Anterior cingulate cortex (tissue), 58 donors: ENCODE data around the gene S100A13.

Source experiments
- DNase-seq, 58 donors: peaks; one replicate each; lab custom pipeline; 2025; lab: John Stamatoyannopoulos, UW

Gene S100A13

DNA sequence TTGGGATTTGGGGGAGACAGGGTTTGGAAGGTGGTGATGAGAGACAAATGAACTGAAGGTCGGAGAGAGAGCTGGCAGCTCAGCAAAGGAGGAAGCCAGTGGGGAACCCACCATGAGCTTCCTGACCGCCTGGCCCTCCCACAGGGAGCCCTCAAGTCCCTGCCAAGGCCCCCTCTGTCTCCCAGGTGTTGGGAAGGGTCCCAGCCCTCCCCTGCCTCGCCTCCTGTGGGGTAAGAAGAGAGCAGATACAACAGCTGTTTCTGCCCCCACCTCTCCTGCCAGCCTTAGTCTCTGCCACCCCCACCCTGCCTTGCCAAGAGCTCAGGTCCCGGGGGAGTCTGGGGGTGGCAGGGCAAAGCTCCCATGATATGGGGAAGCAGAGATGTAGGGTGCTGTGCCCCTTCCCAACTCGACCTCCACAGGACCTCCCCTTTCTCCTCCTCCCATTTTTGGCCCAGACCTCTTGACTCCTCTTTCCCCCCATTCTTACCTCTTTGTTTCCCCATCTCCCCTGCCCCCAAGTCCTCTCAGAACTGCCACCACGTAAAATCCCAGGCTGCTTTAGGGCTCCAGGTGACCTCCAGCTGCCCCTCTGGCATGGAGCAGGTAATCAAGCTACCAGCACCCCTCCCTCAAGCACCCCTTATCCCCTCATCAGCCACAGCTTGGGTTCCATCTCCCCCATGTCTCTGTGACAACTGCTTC lies 1.5 kb upstream of the S100A13 start:
- no peak for DNase-seq

DNA sequence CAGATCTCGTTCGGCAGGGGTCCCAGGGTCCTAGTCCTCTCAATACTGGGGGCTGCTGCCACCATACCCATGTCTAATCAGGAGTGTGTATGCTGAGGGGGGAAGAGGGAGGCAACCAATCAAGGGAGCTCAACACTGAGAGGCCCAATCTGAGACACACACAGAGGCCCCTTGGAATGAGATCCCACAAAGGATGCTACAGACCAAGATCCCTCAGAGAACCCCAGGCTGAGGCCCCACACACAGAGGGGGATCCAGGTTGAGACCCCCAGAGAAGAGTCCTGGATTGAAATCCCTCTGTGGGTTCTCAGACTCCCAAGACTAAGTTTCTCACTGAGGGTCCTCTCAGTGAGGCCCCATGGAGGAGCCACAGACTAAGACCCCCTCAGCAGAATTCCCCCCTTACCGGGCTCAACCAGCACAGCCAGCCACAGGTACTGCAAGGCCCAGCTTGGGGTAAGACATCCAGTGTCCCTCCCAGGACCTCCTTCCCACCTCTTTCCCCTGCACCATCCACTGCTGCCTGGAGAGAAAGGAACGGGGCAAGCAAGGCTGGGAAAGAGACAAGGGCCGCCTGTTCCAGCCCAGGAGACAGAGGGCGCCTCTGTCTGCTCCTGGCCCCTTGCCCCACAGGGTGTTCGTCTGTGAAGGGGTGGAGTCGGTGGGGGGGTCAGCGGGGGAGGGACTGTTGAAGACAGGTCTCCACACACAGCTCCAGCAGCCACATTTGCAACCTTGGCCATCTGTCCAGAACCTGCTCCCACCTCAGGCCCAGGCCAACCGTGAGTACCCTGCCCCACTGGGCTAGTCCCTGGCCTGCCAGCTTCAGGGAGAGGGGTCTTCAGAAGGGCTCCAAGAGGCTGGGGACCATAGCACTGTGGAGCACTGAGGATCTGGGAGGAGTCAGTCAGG lies 666 bp upstream of the S100A13 start, which contains the start of gene S100A1:
Gene S100A1 (plus strand): TSS at position 720 of the 912 bp plus-strand sequence. CDS start 2,088 bp downstream, outside the sequence.
- peak in 53 of 58 donors; percentile 16 to 91 (median 68) for DNase-seq

DNA sequence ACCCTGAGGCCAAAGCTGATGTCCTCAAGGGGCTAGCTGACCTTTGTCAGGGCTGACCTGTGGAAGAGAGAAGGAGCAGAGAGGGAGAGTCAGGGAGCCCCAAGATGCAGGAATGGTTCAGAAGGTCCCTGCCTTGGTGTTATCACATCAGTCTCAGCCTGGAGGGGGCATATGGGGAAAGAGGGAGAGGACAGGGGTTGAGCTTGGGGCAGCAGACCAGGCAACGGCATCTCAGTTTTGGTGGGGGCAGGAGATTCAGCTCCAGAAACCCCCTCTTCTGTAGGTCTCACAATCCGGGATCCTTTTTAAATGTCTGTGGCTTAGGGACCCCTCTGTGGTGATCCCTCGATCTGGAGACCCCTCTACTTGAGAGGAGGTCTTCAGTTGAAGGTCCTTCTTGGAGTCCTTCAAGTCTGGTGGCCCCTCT lies 815 bp downstream of the S100A13 start:
- DNase-seq: no peak

DNA sequence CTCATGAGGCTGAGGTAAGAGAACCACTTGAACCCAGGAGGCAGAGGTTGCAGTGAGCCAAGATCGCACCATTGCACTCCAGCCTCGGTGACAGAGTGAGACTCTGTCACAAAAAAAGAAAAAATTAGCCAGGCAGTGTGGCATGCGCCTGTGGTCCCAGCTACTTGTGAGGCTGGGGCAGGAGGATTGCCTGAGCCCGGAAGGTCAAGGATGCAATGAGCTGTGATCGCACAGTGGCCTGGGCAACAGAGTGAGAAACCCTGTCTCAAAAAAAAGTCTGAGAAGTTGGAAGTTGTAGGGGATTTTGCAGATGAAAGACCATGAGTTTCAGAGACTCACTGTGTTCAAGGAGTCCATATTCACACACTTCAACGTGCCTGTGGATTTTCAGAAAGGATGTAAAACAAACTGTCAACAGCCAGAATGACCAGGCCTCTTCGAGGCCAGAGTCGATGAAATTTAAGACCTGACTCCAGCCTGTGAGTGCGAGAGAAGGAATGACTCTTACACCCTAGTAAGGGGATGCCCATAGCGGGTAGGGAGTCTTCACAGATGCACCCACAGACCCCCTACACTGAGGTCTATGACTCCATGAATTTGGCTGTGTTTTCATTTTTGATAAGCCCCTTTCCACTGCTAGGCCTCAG lies 2.2 kb downstream of the S100A13 start:
- DNase-seq: no peak

DNA sequence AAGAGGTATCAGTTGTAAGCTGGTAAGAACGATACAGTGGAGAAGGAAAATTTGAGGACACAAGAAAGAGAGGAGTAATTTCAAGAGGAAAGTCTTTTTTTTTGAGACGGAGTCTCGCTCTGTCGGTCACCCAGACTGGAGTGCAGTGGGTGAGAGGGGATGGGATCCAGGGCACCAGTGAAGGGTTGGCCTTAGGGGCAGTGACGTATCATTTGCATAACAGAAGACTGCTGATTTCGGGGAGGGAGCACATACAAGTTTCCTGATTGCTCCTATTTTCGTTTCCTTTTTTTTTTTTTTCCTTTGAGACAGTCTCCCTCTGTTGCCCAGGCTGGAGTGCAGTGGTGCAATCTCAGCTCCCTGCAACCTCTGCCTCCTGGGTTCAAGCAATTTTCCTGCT lies 4.2 kb downstream of the S100A13 start:
- DNase-seq: no peak

DNA sequence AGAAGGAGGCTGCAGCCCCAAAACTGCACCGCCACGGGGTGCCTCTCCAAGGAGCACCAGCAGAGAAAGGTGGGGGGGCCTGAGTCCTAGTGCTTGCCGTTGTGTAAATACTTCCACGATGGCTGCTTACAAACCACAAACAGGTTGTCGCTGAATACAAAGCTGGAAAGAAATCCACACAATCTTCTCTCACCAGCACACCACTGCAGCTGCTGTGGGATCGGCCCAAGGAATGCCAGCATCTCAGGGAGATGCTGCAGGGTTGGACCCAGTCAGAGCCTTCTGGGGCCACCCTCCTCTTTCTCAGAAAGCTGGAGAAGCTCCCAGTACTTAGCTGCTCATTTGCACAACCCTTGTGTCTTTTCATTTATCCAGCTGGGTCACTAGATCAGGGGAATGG lies 8.1 kb downstream of the S100A13 start:
- no peak for DNase-seq

DNA sequence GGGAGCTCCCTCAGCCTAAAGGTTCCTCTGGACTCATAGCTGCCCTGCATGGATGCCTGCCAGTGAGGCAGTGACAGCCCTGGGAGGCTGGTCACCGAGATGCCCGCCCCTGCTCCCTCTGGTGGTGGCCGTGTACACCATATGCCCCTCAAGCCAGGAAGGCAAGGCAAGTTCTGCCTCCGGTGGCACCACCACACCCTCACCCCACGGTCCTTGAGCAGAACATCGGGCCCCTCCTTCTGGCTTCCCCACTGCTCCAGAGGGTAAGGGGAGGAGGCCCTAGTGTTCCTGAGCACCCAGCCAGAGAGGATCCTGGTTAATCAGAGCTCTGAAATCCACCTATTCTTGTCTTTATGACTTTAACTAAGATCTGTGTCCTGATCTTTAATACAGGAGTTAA lies 9.6 kb downstream of the S100A13 start:
- DNase-seq: peak in 20 of 58 donors; percentile 7 to 65 (median 32)

DNA sequence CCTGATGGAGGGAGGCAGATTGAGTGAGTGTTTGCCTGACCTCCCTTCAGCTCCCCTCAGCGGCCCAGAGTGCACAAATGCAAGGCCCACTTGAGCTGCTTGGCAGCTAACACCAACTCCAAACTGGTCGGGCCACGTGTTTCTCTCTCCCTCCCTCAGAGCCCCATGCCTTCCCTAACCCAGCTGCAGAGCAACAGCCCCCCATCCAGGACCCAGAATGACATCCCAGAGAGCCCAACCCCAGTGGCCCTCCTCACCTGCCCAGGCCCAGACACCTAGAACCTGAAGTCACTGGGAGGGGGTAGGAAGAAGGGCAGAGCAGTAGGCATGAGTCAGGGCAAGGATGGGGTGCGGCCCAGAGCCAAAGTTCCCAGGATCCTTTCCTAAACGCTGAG lies 10.4 kb downstream of the S100A13 start:
- DNase-seq: peak in 2 of 58 donors; percentile 12 to 13

DNA sequence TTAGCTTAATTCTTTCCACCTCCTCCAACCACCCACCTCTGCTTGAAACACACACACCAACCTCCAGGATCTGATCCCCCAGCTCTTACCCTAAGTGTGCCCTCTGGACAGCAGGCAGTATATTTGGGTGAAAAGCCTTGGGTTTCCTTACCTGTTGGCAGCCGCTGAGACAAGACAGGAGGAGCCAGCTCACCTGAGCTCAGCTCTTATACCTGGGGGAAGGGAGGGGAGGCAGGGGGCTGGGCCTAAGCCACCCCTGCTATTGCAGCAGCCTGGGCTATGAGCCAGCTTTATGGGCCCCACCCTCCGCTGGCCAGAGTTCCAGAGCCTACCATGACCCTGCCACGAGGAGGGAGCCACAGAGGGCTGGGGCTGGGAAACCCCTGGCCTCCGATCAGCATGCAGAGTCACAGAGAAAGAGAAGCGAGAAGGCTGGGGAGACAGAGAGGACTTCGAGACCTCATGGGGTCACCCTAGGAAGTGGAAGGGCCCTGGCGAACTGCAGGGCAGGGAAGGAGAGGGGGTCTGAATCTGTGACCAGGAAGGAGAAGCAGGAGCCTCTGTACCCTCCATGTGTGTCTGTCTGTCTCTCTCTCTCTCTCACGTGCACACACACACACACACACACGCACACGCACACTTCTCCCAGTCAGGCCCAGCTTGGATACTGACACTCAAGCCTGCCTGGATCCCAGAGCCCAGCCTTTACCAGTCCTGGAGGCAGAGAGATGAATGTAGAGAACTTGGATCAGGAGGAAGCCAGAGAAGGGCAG lies 11.0 kb downstream of the S100A13 start, which contains the start of gene S100A14:
Gene S100A14 (minus strand): TSS at position 182 of the 773 bp plus-strand sequence. CDS start 467 bp downstream, outside the sequence.
- no peak for DNase-seq

DNA sequence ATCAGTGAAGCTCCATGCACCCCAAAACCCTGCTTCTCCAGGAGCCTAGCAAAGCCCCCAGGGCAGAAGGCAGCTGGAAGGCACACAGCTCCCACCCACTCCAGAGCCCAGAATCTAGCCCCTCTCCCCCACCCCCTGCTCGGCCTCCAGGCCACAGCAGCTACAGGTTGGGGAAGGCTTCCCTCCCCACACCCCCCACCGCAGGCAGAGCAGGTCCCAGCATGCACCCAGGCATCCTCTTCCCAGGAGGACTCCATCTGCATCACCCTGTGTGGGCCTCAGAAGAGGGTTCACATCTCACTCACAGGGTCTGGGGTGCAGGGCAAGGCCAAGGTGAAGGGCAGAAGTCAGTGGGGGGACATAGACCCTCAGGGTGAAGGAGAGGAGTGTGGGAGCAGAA lies 11.9 kb downstream of the S100A13 start:
- DNase-seq: no peak

DNA sequence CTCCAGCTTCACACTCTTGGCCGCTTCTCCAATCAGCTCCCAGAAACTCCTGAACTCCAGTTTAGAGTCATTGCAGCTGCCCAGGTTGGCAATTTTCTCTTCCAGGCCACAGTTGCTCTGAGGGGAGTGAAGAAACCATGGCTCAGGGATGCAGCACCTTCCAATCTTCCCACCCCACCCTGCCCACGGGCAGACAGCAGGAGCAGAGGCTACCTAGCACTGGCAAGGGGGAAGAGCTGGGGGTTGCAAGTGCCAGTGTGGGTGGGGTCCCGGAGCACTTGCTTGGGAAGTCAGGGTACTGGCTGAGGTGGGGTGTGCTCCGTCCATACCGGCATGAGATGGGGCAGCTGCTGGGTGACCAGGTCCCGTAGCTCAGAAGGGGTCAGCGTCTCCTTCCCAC lies 12.4 kb downstream of the S100A13 start:
- no peak for DNase-seq

DNA sequence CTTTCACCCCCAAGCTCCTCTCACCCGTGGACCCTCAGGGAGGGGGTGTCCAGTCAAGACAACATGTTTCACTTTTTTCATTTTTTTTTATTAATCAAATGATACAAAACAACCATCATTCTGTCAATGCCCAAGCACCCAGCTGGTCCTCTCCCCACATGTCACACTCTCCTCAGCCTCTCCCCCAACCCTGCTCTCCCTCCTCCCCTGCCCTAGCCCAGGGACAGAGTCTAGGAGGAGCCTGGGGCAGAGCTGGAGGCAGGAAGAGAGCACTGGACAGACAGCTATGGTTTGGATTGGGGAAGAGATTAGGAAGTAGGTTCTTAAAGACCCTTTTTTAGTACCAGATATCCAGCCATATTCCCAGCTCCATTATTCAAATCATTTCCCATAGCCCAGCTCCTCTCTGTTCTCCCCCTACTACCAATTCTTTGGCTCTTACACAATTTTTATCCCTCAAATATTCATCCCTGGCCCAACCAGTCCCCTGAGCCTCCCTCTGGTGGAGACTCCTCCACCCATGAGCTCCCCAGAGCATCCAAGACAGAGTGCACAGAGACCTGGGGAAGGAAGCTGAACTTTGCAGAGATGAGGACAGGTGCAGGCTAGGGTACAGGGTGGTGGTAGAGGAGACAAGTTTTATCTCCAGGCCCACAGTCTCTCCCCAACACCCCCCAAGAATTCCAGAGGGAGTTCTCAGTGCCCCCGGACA lies 13.0 kb downstream of the S100A13 start:
- no peak for DNase-seq

DNA sequence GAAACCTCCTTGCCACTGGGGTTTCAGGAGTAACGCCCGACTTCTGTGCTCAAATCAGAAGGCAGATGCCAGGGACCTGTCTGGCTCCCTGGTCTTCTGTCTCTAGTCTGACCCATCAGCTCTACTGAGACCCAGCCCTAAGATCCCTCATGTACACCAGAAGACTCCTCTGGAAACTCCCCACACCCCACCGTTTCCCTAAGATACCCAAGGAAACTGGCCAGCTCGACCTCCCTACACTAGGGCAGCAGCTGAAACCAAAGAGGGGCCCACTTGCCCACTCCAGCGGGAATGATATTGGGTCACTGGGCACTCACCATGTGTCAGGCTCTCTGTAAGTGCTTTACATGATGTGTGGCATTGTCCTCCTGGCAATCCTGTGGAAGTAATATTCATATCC lies 13.9 kb downstream of the S100A13 start:
- DNase-seq: no peak

DNA sequence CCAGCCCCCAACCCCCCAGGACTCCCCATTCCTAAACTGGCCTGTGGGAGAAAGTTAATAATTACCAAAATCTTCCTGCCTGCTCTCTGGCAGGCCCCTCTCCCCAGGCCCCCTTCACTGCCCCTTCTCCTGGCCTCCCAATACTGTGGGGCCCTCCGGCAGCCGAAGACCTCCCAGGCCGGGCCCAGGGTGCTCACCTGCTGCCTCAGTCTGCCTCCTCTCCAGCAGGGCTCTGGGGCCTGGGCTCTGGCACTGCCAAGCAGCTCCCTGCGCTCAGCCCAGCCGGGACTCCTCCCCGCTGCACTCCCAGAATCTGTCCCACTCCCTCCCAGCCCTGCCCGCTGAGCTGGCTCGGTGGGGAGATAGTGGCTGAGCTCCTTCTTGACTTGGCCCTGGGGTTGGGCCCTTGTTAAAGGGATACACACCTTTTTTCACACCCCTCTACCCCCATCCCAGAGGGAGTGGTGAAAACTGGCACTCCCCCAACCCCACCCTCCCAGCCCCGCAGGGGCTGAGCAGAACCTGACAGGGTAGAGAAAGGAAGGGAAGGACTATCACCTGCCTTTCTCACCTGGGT lies 14.5 kb downstream of the S100A13 start, which contains the start of gene S100A16:
Gene S100A16 (minus strand): TSS at position 383 of the 577 bp plus-strand sequence. CDS start 4,986 bp downstream, outside the sequence.
- peak in 28 of 58 donors; percentile 10 to 63 (median 27) for DNase-seq

DNA sequence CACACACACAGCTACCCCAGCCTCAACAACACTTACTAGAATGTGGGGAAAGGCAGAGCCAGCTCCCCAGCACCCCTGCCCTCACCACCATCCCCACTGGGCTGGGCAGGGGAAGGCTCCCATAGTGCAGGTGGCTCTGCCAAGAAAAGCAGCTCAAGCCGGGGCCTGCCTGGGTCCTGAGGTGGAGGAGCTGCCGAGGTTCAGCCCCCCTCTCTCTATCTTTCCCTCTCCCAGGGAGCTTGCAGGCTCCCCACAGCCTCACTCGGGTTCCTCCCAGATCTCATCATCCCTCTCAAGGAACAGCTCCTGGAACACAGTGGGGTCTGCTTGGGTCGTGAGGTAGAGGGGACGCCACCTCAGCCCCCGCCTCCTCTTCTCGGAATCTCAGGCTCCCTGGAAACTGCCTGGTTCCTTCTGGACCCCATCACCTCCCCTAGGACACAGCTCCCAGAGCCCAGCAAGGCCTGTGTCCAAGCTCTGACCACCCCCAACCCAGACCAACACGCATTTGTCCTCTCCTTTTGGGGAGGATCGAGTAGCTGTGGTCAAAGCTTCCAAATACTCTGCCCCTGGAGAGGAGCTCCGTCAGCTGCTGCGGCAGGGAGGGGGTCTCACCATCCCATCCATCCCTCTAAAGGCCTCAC lies 15.1 kb downstream of the S100A13 start:
- DNase-seq: peak in 2 of 58 donors; percentile 16 to 22

DNA sequence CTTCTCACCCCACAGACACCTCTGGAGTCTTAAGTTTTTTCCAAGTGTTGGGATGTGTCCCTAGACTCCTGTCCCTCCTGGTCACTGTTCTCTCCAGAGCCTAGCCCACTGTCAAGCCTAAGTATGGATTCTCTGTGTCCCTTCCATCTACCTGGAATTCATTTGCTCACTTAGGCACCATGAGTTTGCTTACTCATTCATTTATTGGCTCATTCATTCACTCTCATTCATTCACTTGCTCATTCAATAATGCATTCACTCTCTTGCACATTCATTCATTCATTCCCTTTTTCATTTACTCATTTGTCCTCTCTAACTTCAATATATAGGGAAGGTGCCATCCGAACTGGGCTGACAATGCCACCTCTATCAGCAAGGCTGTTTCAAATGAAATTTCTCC lies 15.9 kb downstream of the S100A13 start:
- no peak for DNase-seq

DNA sequence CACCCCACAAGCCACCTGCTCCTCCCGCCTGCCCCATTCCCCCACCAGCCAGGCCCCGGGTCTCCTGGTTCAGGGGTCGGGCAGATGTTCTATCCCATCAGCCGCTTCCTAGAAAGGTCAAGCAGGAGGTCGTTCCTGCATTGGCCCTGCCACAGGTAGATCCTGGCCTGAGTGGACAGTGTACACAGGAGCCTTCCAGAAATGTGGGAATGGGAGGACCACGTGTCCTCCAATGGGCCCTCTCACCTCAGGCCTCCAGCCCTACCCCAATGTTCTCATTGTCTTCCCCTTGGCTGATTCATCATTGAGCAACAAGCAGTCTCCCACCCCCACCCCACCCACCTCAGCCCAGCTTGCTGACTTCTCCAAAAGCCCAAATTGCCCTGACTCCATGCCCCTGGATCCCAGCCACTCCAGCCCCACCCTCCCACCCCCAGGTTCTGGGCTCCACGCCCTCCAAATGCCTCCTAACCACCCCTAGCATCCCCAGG lies 16.4 kb downstream of the S100A13 start:
- DNase-seq: no peak

DNA sequence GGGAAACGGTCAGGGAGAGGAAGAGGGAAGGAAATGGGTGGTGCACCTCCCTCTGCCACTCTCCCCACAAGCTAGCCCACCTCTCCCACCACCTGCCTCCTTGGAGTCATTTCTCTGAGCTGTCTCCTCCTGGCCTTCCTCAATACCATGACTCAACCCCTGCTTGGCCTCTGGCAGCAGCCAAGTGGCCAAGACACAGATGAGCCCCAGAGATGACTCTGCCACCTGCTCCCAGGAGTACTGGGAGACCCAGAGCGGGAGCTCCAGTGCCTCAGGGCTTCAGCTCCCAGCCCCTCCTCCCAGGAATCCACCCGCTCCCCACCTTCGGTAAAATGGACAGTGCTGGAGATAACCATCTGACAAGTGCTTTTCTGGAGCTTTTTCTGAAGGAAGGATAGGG lies 17.0 kb downstream of the S100A13 start:
- no peak for DNase-seq
